Dendritic cell treated with granulocyte-macrophage colony-stimulating factor and Interleukin-4, amounts not matched to agents 40 ng/mL and 50 ng/mL, for 4 days (primary cell): ENCODE results near the gene RRP15.

Experiments used
- H3K27ac Mint-ChIP-seq: one replicate; pipeline ENCODE4 v1.8.0; 2022; ENCODE audit warnings: mild to moderate bottlenecking, mixed read lengths
- H3K27me3 Mint-ChIP-seq: one replicate; pipeline ENCODE4 v1.8.0; 2022; ENCODE audit warnings: mild to moderate bottlenecking, mixed read lengths
- H3K36me3 Mint-ChIP-seq: one replicate; pipeline ENCODE4 v1.8.0; 2022; ENCODE audit warnings: low read depth, mixed read lengths
- H3K4me1 Mint-ChIP-seq: one replicate; pipeline ENCODE4 v1.8.0; 2022; ENCODE audit warnings: low read depth, mixed read lengths
- H3K4me3 Mint-ChIP-seq: one replicate; pipeline ENCODE4 v1.8.0; 2022; ENCODE audit warnings: mild to moderate bottlenecking, moderate library complexity, mixed read lengths
- H3K9me3 Mint-ChIP-seq: one replicate; pipeline ENCODE4 v1.8.0; 2022; ENCODE audit warnings: mixed read lengths
- intact Hi-C: fragments of 100-400 bp; cut with micrococcal nuclease; formaldehyde crosslinking; loops from one replicate; pipeline ENCODE4 v1.15.0; 2022

The RRP15 gene

DNA sequence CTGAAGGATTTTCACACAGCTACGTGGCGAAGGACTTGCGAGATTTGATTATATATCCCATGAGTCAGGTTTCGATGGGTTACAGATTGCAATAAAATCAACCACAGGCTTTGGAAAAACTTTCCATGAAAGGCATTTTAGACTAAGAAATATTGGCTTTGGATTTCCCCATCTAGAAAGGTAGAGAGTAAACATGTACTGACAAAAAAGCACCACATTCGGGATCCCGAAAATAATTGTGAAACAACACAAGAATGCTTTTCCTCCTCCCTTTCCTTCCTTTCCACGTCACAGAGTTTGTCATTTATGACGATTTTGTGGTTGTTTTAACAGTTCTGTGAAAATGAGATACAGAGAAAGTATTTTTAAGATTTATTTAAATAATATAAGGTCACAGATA lies 98.6 kb downstream of the RRP15 start:
- Mint-ChIP-seq H3K4me1 (no peaks in the 10 kb centered on the region), H3K27ac (no peak overlapping the region), H3K27me3 (peaks cover 73% of the 10 kb centered on the region), H3K4me3 (no peak overlapping the region), H3K36me3 (no peaks in the 10 kb centered on the region), H3K9me3 (no peaks in the 10 kb centered on the region)
- intact Hi-C loops, result no loop called here

DNA sequence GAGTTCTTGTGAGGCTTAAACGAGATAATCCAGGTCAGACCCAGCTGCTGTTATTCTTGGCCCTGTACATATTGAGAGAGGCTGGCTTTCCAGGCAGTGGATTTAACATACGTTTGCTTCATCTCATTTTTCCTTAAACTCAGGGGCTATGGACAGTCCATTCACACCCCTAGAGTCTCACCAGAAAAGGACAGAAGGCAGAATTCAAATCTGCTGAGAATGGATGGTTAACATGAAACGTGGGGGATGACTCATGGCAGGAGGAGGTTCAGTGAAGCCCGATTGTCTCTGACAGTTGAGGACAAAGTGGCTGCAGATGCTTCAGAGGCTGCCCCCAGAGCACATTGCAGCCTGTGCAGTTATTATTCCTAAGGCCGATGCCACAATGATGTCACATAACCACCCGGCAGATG lies 99.5 kb downstream of the RRP15 start:
- H3K4me1 Mint-ChIP-seq, result no peaks in the 10 kb centered on the region
- H3K9me3 Mint-ChIP-seq, result no peaks in the 10 kb centered on the region
- no peaks in the 10 kb centered on the region for H3K36me3 Mint-ChIP-seq
- H3K27ac Mint-ChIP-seq, result no peak overlapping the region
- intact Hi-C loops, result no loop called here
- peaks cover 73% of the 10 kb centered on the region for H3K27me3 Mint-ChIP-seq
- no peak overlapping the region for H3K4me3 Mint-ChIP-seq
